BE2C (cell line): ENCODE data around the gene PAPLN.
"Not testable (repeated sequence)": the region's sequence is repeated elsewhere in the genome, so short reads cannot be mapped to it uniquely, and the experiment has no call there.

Source experiments
- DNase-seq: peaks from one replicate; pipeline ENCODE4 v3.0.0-alpha.2; 2020
- H3K27me3 ChIP-seq: fragments of 250-450 bp; sonication (Bioruptor Pico); 2 replicates; pipeline ENCODE4 v1.5.1; 2020; ENCODE audit warnings: mild to moderate bottlenecking
- H3K36me3 ChIP-seq: fragments of 250-450 bp; sonication (Bioruptor Pico); 2 replicates; pipeline ENCODE4 v1.5.1; 2020; ENCODE audit warnings: mild to moderate bottlenecking
- H3K4me1 ChIP-seq: fragments of 250-450 bp; sonication (Bioruptor Pico); 2 replicates; pipeline ENCODE4 v1.5.1; 2020
- H3K4me3 ChIP-seq: 2 replicates; pipeline ENCODE4 v1.5.1; 2011; ENCODE audit warnings: low read depth, low read length
- H3K9me3 ChIP-seq: fragments of 250-450 bp; sonication (Bioruptor Pico); 2 replicates; pipeline ENCODE4 v1.5.1; 2020
- CTCF ChIP-seq: IDR thresholded peaks from 2 replicates; pipeline ENCODE4 v1.5.1; 2012; ENCODE audit warnings: mild to moderate bottlenecking, low read depth, low read length

Gene PAPLN

GRCh38 chr14:73290279-73290678, 53.0 kb downstream of the PAPLN start:
- no peak for TF ChIP-seq CTCF
- H3K4me1 ChIP-seq: no peaks in the 10 kb centered on the region
- peaks cover 26% of the 10 kb centered on the region for H3K36me3 ChIP-seq
- H3K4me3 ChIP-seq: no peak overlapping the region
- no peaks in the 10 kb centered on the region for H3K9me3 ChIP-seq
- DNase-seq: no peak
- H3K27me3 ChIP-seq: no peaks in the 10 kb centered on the region

GRCh38 chr14:73293782-73294781, 56.8 kb downstream of the PAPLN start:
- no peak for DNase-seq
- peaks cover 15% of the 10 kb centered on the region for H3K36me3 ChIP-seq
- no peaks in the 10 kb centered on the region for H3K9me3 ChIP-seq
- H3K27me3 ChIP-seq: no peaks in the 10 kb centered on the region
- no peak for TF ChIP-seq CTCF
- H3K4me3 ChIP-seq: no peak overlapping the region
- H3K4me1 ChIP-seq: no peaks in the 10 kb centered on the region

GRCh38 chr14:73295198-73295796, 58.0 kb downstream of the PAPLN start:
- DNase-seq: no peak
- Histone ChIP-seq H3K4me1 (no peaks in the 10 kb centered on the region), H3K4me3 (no peak overlapping the region), H3K36me3 (peaks cover 15% of the 10 kb centered on the region), H3K9me3 (no peaks in the 10 kb centered on the region), H3K27me3 (no peaks in the 10 kb centered on the region)
- peak; percentile 75 for TF ChIP-seq CTCF

GRCh38 chr14:73305499-73305898, 68.2 kb downstream of the PAPLN start:
- DNase-seq: no peak
- Histone ChIP-seq H3K9me3 (no peaks in the 10 kb centered on the region; the same call in 1 of the 2 replicates), H3K36me3 (0 out of 2 replicates have a peak, but pooled peaks cover 3% of the 10 kb centered on the region), H3K4me3 (no peak overlapping the region), H3K27me3 (no peaks in the 10 kb centered on the region), H3K4me1 (no peaks in the 10 kb centered on the region)
- TF ChIP-seq CTCF: no peak

GRCh38 chr14:73307261-73307660, 70.0 kb downstream of the PAPLN start:
- H3K9me3 ChIP-seq: no peaks in the 10 kb centered on the region; the same call in 1 of the 2 replicates
- no peak overlapping the region for H3K4me3 ChIP-seq
- 0 out of 2 replicates have a peak, but pooled peaks cover 3% of the 10 kb centered on the region for H3K36me3 ChIP-seq
- no peak for TF ChIP-seq CTCF
- no peaks in the 10 kb centered on the region for H3K27me3 ChIP-seq
- H3K4me1 ChIP-seq: peaks cover 3% of the 10 kb centered on the region; the same call in 1 of the 2 replicates
- DNase-seq: no peak

- H3K27me3 ChIP-seq, H3K36me3 ChIP-seq, H3K4me1 ChIP-seq, H3K4me3 ChIP-seq, H3K9me3 ChIP-seq, DNase-seq: not testable (repeated sequence)
These were observed 71.9 kb downstream of the PAPLN start for GRCh38 chr14:73309207-73309606.
